Measurements from ENCODE around the gene TRMO.

DNA sequence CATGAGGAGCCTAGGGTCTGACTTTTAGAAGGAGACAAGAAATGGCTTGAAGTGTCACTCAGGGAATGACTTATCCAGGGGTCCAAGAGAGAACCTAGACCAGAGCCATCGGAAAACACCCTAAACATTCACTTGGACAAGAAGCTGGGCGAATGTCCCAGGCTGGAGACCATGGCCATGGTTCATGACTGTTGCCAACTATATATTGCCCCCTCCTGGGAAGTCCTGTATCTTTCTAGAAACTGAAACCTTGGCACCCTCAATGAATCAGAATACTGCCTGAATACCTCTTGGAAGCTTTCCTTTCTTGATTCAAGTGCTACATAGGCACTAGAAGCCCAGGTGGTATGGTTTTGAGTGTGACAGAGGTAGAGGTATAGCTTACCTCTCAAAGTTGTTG is 29.9 kb downstream of the TRMO start:
- TF ChIP-seq, protein P1, sequence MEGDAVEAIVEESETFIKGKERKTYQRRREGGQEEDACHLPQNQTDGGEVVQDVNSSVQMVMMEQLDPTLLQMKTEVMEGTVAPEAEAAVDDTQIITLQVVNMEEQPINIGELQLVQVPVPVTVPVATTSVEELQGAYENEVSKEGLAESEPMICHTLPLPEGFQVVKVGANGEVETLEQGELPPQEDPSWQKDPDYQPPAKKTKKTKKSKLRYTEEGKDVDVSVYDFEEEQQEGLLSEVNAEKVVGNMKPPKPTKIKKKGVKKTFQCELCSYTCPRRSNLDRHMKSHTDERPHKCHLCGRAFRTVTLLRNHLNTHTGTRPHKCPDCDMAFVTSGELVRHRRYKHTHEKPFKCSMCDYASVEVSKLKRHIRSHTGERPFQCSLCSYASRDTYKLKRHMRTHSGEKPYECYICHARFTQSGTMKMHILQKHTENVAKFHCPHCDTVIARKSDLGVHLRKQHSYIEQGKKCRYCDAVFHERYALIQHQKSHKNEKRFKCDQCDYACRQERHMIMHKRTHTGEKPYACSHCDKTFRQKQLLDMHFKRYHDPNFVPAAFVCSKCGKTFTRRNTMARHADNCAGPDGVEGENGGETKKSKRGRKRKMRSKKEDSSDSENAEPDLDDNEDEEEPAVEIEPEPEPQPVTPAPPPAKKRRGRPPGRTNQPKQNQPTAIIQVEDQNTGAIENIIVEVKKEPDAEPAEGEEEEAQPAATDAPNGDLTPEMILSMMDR (IDR thresholded peaks at IDR 0.05): no peak
- TF ChIP-seq POLR2A (IDR thresholded peaks at IDR 0.05): no peak

Data from body of pancreas (tissue), 4 donors.